ENCODE results near the gene RFT1.

Gene RFT1

GRCh38 chr3:53155760-53156159 lies 25.5 kb upstream of the RFT1 start:
- TF ChIP-seq POU6F1 (CRISPR knock-in tag; IDR thresholded peaks at IDR 0.05; ENCODE audit: borderline replicate concordance, low read depth) (no peak), PPARA (CRISPR knock-in tag; IDR thresholded peaks at IDR 0.05; ENCODE audit: borderline replicate concordance) (no peak), ESRRG (CRISPR knock-in tag; IDR thresholded peaks at IDR 0.05) (no peak)
- TF ChIP-seq, protein P1, sequence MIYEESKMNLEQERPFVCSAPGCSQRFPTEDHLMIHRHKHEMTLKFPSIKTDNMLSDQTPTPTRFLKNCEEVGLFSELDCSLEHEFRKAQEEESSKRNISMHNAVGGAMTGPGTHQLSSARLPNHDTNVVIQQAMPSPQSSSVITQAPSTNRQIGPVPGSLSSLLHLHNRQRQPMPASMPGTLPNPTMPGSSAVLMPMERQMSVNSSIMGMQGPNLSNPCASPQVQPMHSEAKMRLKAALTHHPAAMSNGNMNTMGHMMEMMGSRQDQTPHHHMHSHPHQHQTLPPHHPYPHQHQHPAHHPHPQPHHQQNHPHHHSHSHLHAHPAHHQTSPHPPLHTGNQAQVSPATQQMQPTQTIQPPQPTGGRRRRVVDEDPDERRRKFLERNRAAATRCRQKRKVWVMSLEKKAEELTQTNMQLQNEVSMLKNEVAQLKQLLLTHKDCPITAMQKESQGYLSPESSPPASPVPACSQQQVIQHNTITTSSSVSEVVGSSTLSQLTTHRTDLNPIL (CRISPR knock-in tag; IDR thresholded peaks at IDR 0.05; ENCODE audit: low read depth), result no peak

DNA sequence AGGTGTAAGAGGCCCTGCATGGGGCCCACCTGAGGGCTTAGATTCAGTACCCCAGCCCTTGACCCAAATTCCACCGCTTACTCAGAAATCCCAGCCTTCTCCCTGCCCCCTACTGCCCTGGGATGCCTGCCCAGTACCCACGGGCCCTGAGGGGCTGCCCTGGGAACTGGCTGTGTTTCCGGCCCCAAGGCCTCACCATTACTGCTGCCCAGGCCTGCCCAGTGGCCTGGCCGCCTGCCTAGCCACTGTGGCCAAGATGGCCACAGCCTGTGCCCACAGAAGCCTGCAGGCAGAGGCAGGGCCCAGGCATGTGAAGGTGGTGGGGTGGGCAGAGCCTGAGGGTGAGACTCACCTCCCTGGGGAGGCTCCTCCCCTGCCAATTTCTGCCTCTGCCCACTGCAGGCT lies 24.6 kb upstream of the RFT1 start:
- TF ChIP-seq GLIS3 (CRISPR knock-in tag; IDR thresholded peaks at IDR 0.05) (no peak), CSDC2 (CRISPR knock-in tag; IDR thresholded peaks at IDR 0.05) (no peak), TSHZ2 (CRISPR knock-in tag; IDR thresholded peaks at IDR 0.05) (no peak), ZNF565 (CRISPR knock-in tag; conservative IDR thresholded peaks at IDR 0.05; ENCODE audit: low read depth) (no peak), ISL1 (CRISPR knock-in tag; IDR thresholded peaks at IDR 0.05) (no peak), PPARA (CRISPR knock-in tag; IDR thresholded peaks at IDR 0.05; ENCODE audit: borderline replicate concordance) (no peak), ARNTL (CRISPR knock-in tag; IDR thresholded peaks at IDR 0.05; ENCODE audit: borderline replicate concordance, low read depth) (no peak), OSR1 (CRISPR knock-in tag; IDR thresholded peaks at IDR 0.05) (no peak), ESRRG (CRISPR knock-in tag; IDR thresholded peaks at IDR 0.05) (no peak), ZNF70 (CRISPR knock-in tag; IDR thresholded peaks at IDR 0.05) (no peak), ZC3H10 (CRISPR knock-in tag; IDR thresholded peaks at IDR 0.05) (no peak), ZFP3 (CRISPR knock-in tag; IDR thresholded peaks at IDR 0.05) (no peak), PATZ1 (CRISPR knock-in tag; IDR thresholded peaks at IDR 0.05; ENCODE audit: borderline replicate concordance) (no peak), BACH2 (CRISPR knock-in tag; IDR thresholded peaks at IDR 0.05; ENCODE audit: borderline replicate concordance) (no peak), POU6F1 (CRISPR knock-in tag; IDR thresholded peaks at IDR 0.05; ENCODE audit: borderline replicate concordance, low read depth) (no peak), TOX (CRISPR knock-in tag; IDR thresholded peaks at IDR 0.05; ENCODE audit: borderline replicate concordance) (no peak), ZFP30 (CRISPR knock-in tag; IDR thresholded peaks at IDR 0.05) (no peak), SNAI2 (CRISPR knock-in tag; IDR thresholded peaks at IDR 0.05) (no peak)
- TF ChIP-seq, protein P2, sequence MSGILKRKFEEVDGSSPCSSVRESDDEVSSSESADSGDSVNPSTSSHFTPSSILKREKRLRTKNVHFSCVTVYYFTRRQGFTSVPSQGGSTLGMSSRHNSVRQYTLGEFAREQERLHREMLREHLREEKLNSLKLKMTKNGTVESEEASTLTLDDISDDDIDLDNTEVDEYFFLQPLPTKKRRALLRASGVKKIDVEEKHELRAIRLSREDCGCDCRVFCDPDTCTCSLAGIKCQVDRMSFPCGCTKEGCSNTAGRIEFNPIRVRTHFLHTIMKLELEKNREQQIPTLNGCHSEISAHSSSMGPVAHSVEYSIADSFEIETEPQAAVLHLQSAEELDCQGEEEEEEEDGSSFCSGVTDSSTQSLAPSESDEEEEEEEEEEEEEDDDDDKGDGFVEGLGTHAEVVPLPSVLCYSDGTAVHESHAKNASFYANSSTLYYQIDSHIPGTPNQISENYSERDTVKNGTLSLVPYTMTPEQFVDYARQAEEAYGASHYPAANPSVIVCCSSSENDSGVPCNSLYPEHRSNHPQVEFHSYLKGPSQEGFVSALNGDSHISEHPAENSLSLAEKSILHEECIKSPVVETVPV (CRISPR knock-in tag; IDR thresholded peaks at IDR 0.05), result no peak
- TF ChIP-seq, protein P1 (CRISPR knock-in tag; IDR thresholded peaks at IDR 0.05; ENCODE audit: low read depth), result no peak
- no peak for ATAC-seq

More at GRCh38 chr3:53155760-53156159, 25.5 kb upstream of the RFT1 start:
- ATAC-seq, result no peak
